Measurements from ENCODE around the gene CCS. TPM values are rescaled to one million over a fixed set of nuclear protein-coding genes. Genes with fewer than 3 reads are reported as not detected.

CCS gene
- total RNA-seq, 2 experiments from 2014 or later = 31.7 to 36.7 TPM

GRCh38 chr11:66563832-66564231 lies 29.2 kb upstream of the CCS start:
- Histone ChIP-seq H3K36me3 (ENCODE audit: insufficient read depth, low read length) (no peaks in the 10 kb centered on the region), H4K20me1 (ENCODE audit: insufficient read depth, low read length) (no peaks in the 10 kb centered on the region), H3K9me3 (ENCODE audit: low read length) (no peaks in the 10 kb centered on the region), H3K4me1 (ENCODE audit: insufficient read depth, low read length, poor library complexity, severe bottlenecking) (no peaks in the 10 kb centered on the region), H3K79me2 (ENCODE audit: insufficient read depth, low read depth, low read length) (no peaks in the 10 kb centered on the region), H3K4me2 (ENCODE audit: low read length) (no peak overlapping the region), H3K9me2 (ENCODE audit: insufficient read depth, low read length) (no peaks in the 10 kb centered on the region), H3K27ac (ENCODE audit: low read depth, low read length, poor library complexity, severe bottlenecking) (no peak overlapping the region), H3K4me3 (ENCODE audit: low read depth, low read length, poor library complexity, severe bottlenecking) (no peak overlapping the region), H2AFZ (ENCODE audit: low read length) (no peak overlapping the region)
- ChIA-PET POLR2A (no interaction called here), CTCF (ENCODE audit: unreplicated experiment) (no interaction called here)
- no peak for DNase-seq (ENCODE audit: low spot score)
- TF ChIP-seq CTCF (conservative IDR thresholded peaks at IDR 0.05; ENCODE audit: low read length) (no peak), EZH2phosphoT487 (IDR thresholded peaks at IDR 0.05; ENCODE audit: borderline replicate concordance, low read depth, low read length) (no peak)
- intact Hi-C loops (cut with micrococcal nuclease; ENCODE audit: unreplicated experiment) = no loop called here
- BruUV-seq (replicated peaks) = no TSS peak

- no peaks in the 10 kb centered on the region for H3K79me2 ChIP-seq (ENCODE audit: insufficient read depth, low read depth, low read length)
- POLR2A ChIA-PET = no interaction called here
- CTCF ChIA-PET (ENCODE audit: unreplicated experiment) = no interaction called here
- H3K4me2 ChIP-seq (ENCODE audit: low read length) = no peak overlapping the region
- H3K4me1 ChIP-seq (ENCODE audit: insufficient read depth, low read length, poor library complexity, severe bottlenecking) = no peaks in the 10 kb centered on the region
- intact Hi-C loops (cut with micrococcal nuclease; ENCODE audit: unreplicated experiment) = no loop called here
- TF ChIP-seq EZH2phosphoT487 (IDR thresholded peaks at IDR 0.05; ENCODE audit: borderline replicate concordance, low read depth, low read length) = no peak
- TF ChIP-seq CTCF (conservative IDR thresholded peaks at IDR 0.05; ENCODE audit: low read length) = no peak
- no peak overlapping the region for H2AFZ ChIP-seq (ENCODE audit: low read length)
- no TSS peak for BruUV-seq (replicated peaks)
- H3K9me2 ChIP-seq (ENCODE audit: insufficient read depth, low read length) = no peaks in the 10 kb centered on the region
- no peaks in the 10 kb centered on the region for H3K9me3 ChIP-seq (ENCODE audit: low read length)
- H3K4me3 ChIP-seq (ENCODE audit: low read depth, low read length, poor library complexity, severe bottlenecking) = no peak overlapping the region
- H4K20me1 ChIP-seq (ENCODE audit: insufficient read depth, low read length) = no peaks in the 10 kb centered on the region
- no peak for DNase-seq (ENCODE audit: low spot score)
- H3K27ac ChIP-seq (ENCODE audit: low read depth, low read length, poor library complexity, severe bottlenecking) = no peak overlapping the region
- H3K36me3 ChIP-seq (ENCODE audit: insufficient read depth, low read length) = no peaks in the 10 kb centered on the region
Observed at GRCh38 chr11:66564538-66564937, 28.4 kb upstream of the CCS start.

- H3K9me2 ChIP-seq (ENCODE audit: insufficient read depth, low read length) = no peaks in the 10 kb centered on the region
- no TSS peak for BruUV-seq (replicated peaks)
- intact Hi-C loops (cut with micrococcal nuclease; ENCODE audit: unreplicated experiment) = no loop called here
- ChIA-PET CTCF (ENCODE audit: unreplicated experiment) (no interaction called here), POLR2A (no interaction called here)
- no peak for DNase-seq (ENCODE audit: low spot score)
- H3K36me3 ChIP-seq (ENCODE audit: insufficient read depth, low read length) = no peaks in the 10 kb centered on the region
- no peaks in the 10 kb centered on the region for H3K4me1 ChIP-seq (ENCODE audit: insufficient read depth, low read length, poor library complexity, severe bottlenecking)
- H3K4me3 ChIP-seq (ENCODE audit: low read depth, low read length, poor library complexity, severe bottlenecking) = no peak overlapping the region
- H2AFZ ChIP-seq (ENCODE audit: low read length) = no peak overlapping the region
- no peaks in the 10 kb centered on the region for H3K9me3 ChIP-seq (ENCODE audit: low read length)
- no peaks in the 10 kb centered on the region for H4K20me1 ChIP-seq (ENCODE audit: insufficient read depth, low read length)
- no peak overlapping the region for H3K4me2 ChIP-seq (ENCODE audit: low read length)
- H3K27ac ChIP-seq (ENCODE audit: low read depth, low read length, poor library complexity, severe bottlenecking) = no peak overlapping the region
- H3K79me2 ChIP-seq (ENCODE audit: insufficient read depth, low read depth, low read length) = no peaks in the 10 kb centered on the region
- TF ChIP-seq CTCF (conservative IDR thresholded peaks at IDR 0.05; ENCODE audit: low read length) (no peak), EZH2phosphoT487 (IDR thresholded peaks at IDR 0.05; ENCODE audit: borderline replicate concordance, low read depth, low read length) (no peak)
Observed at GRCh38 chr11:66564984-66565383, 28.0 kb upstream of the CCS start.
